Transverse colon (tissue), 3 donors: Measurements from ENCODE around the gene MGAT5B.

Experiments used
- CTCF ChIP-seq, 5 experiments: fragments of 200-600 bp in 3 of 5; fragments of 450-650 bp in 2 of 5; sonication (generic) in 3 of 5; IDR thresholded peaks; 1 replicate in 2 of 5; 2 replicates in 3 of 5; pipeline ENCODE4 v1.5.1; 2016 to 2017; ENCODE audit warnings: antibody characterized with exemption in 5 of 5, inconsistent platforms in 3 of 5, mild to moderate bottlenecking in 2 of 5, moderate library complexity in 1 of 5
- EP300 ChIP-seq: sonication (generic); formaldehyde crosslinking; IDR thresholded peaks from one replicate; pipeline ENCODE4 v1.6.1; 2017; ENCODE audit warnings: antibody characterized with exemption, low read depth

- TF ChIP-seq CTCF (IDR thresholded peaks at IDR 0.05), result no peak
- TF ChIP-seq EP300, result no peak
Measured at GRCh38 chr17:76872874-76873221, 4.6 kb downstream of the MGAT5B start.
